Measurements from ENCODE around the gene GPAM. TPM values are rescaled to one million over a fixed set of nuclear protein-coding genes. Genes with fewer than 3 reads are reported as not detected.

The GPAM gene
- polyA plus RNA-seq, 1 of the 3 experiments (the other 2 are of a cell fraction) = 2.1 TPM

DNA sequence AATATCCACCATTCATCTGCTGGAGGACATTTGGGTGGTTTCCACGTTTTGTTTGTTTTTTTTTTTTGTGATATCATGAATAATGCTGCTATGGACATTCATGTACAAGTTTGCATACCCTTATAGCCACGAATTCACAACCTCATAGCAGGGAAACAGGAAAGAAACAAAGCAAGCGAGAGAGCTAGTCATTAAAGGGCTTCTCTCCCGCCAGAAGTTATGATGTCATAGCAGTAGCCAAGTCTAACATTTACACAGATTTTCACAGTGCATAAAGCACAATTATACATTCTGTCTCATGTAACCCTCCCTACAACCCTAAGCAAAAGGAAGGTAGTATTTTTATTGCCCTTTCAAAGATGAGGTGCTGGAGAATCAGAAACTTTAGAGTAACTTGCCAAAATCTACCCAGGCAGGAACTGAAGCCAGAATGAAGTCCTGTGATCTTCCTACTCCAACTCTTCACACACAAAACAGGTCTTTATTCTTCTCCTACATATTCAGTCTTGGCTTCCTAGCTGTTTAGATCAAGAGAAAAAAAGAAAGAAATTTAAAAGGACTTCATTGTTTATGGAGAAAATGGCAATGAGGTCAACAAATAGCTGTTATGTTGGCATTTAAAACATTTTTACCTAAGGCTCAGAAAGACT, 33.9 kb upstream of the GPAM start (continued):
- no peak for TF ChIP-seq USF2 (IDR thresholded peaks at IDR 0.05; ENCODE audit: borderline replicate concordance, low read depth, low read length)
- TF ChIP-seq MEF2A (IDR thresholded peaks at IDR 0.05; ENCODE audit: borderline replicate concordance, low read depth) = no peak

DNA sequence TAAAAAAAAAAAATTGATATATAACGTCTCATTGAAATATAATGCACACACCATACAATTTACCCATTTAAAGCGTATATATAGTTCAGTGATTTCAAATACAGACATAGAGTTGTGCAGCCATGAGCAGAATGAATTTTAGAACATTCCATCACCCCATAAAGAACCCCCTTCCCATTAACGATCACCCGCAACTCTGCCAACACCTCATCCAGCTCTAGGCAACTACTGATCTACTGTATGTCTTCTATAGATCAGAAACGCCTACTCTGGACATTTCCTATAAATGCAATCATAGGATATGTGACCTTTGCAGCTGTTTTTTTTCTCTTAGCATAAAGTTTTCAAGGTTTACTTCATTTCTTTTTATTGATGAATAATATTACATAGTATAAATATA, 33.4 kb upstream of the GPAM start:
- H3F3A ChIP-seq (replicated peaks; ENCODE audit: insufficient read depth) = no peaks in the 10 kb centered on the region
- no peaks in the 10 kb centered on the region for H3K27me3 ChIP-seq (ENCODE audit: insufficient read depth)
- no peak overlapping the region for H2AFZ ChIP-seq (ENCODE audit: low read depth)
- TF ChIP-seq PBX3 (IDR thresholded peaks at IDR 0.05) (no peak), TAF1 (IDR thresholded peaks at IDR 0.05; ENCODE audit: borderline replicate concordance, low read depth, low read length) (no peak), EP300 (IDR thresholded peaks at IDR 0.05; ENCODE audit: borderline replicate concordance in 1 of 2, low read depth in 1 of 2, low read length in 1 of 2) (no peak), USF1 (IDR thresholded peaks at IDR 0.05; ENCODE audit: borderline replicate concordance, low read depth) (no peak), MEF2A (IDR thresholded peaks at IDR 0.05; ENCODE audit: borderline replicate concordance, low read depth) (no peak), CTCF (IDR thresholded peaks at IDR 0.05) (no peak), RXRA (IDR thresholded peaks at IDR 0.05; ENCODE audit: borderline replicate concordance, low read depth) (no peak), FOSL2 (IDR thresholded peaks at IDR 0.05; ENCODE audit: borderline replicate concordance, low read depth) (no peak), YY1 (IDR thresholded peaks at IDR 0.05; ENCODE audit: low read depth) (no peak), FOXM1 (IDR thresholded peaks at IDR 0.05; ENCODE audit: low read depth) (no peak), NFIC (IDR thresholded peaks at IDR 0.05; ENCODE audit: borderline replicate concordance) (no peak), MAX (IDR thresholded peaks at IDR 0.05; ENCODE audit: low read depth) (no peak), POLR2AphosphoS5 (IDR thresholded peaks at IDR 0.05; ENCODE audit: low read depth, low read length) (no peak), CHD2 (IDR thresholded peaks at IDR 0.05; ENCODE audit: low read length, partially characterized antibody) (no peak), USF2 (IDR thresholded peaks at IDR 0.05; ENCODE audit: borderline replicate concordance, low read depth, low read length) (no peak), GATA2 (CRISPR knock-in tag; IDR thresholded peaks at IDR 0.05) (no peak), RAD21 (IDR thresholded peaks at IDR 0.05; ENCODE audit: low read length) (no peak)
- TF ChIP-seq, protein P1, sequence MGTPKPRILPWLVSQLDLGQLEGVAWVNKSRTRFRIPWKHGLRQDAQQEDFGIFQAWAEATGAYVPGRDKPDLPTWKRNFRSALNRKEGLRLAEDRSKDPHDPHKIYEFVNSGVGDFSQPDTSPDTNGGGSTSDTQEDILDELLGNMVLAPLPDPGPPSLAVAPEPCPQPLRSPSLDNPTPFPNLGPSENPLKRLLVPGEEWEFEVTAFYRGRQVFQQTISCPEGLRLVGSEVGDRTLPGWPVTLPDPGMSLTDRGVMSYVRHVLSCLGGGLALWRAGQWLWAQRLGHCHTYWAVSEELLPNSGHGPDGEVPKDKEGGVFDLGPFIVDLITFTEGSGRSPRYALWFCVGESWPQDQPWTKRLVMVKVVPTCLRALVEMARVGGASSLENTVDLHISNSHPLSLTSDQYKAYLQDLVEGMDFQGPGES (IDR thresholded peaks at IDR 0.05; ENCODE audit: low read depth, low read length) = no peak
- no peaks in the 10 kb centered on the region for H3K9me3 ChIP-seq
- no peak overlapping the region for H3K4me2 ChIP-seq
- H3K4me3 ChIP-seq (ENCODE audit: low read depth in 2 of 2, low read length in 1 of 2) = no peak overlapping the region
- H3K9me2 ChIP-seq = no peaks in the 10 kb centered on the region
- H3K4me1 ChIP-seq (ENCODE audit: control insufficient read depth in 1 of 2, insufficient read depth in 2 of 2, low read depth in 1 of 2, low read length in 1 of 2) = peaks cover 0 to 37% of the 10 kb centered on the region in 2 experiments; a peak in 2 of 4 replicates
- H4K20me1 ChIP-seq (ENCODE audit: insufficient read depth) = no peaks in the 10 kb centered on the region
- CTCF ChIA-PET = interaction anchor here (1.4 kb wide), 1 partner anchor 15 kb away, joined by 6 read pairs; no protein-coding TSS in a partner anchor
- no peak for DNase-seq
- H3K27ac ChIP-seq (ENCODE audit: low read depth in 2 of 2, low read length in 1 of 2) = no peak overlapping the region; a peak in 1 of 4 replicates
- no peak overlapping the region for H3K9ac ChIP-seq
- no peaks in the 10 kb centered on the region for H3K36me3 ChIP-seq (replicated peaks in 1 of 2; ENCODE audit: control insufficient read depth in 1 of 2, insufficient read depth in 2 of 2, low read length in 1 of 2)
- POLR2A ChIA-PET = no interaction called here
- no peaks in the 10 kb centered on the region for H3K79me2 ChIP-seq (ENCODE audit: insufficient read depth)
- 63% methylated on average over 5 of the region's 5 CpGs for WGBS (ENCODE audit: low lambda C conversion rate)

All from SK-N-SH (cell line).